Stimulated activated CD4-positive, alpha-beta T cell treated with anti-CD3 and anti-CD28 coated beads, Interleukin-1b, Interleukin-23, amount 100 ng/mL, for 48 hours (primary cell): ENCODE results near the gene CLOCK.
A peak's percentile ranks its signal among the peaks of the same experiment; 100 is the strongest.

Experiments used
- DNase-seq: peaks from one replicate; pipeline ENCODE4 v3.0.0-alpha.2; 2020

Gene CLOCK

GRCh38 chr4:55410431-55410830 is 136.3 kb downstream of the CLOCK start:
- DNase-seq: no peak

- no peak for DNase-seq
These were observed 137.1 kb downstream of the CLOCK start for GRCh38 chr4:55409468-55410171.

GRCh38 chr4:55407764-55408163 is 138.9 kb downstream of the CLOCK start:
- DNase-seq: no peak

- no peak for DNase-seq
These were observed 139.6 kb downstream of the CLOCK start for GRCh38 chr4:55407119-55407518.

GRCh38 chr4:55406545-55406944 is 140.2 kb downstream of the CLOCK start:
- no peak for DNase-seq

GRCh38 chr4:55405073-55405472 is 141.6 kb downstream of the CLOCK start:
- DNase-seq: no peak

GRCh38 chr4:55399581-55399980 is 147.1 kb downstream of the CLOCK start:
- DNase-seq: no peak

GRCh38 chr4:55398966-55399365 is 147.7 kb downstream of the CLOCK start:
- no peak for DNase-seq

GRCh38 chr4:55398461-55398860 is 148.2 kb downstream of the CLOCK start:
- no peak for DNase-seq

- DNase-seq: no peak
These were observed 149.0 kb downstream of the CLOCK start for GRCh38 chr4:55397520-55398321.

GRCh38 chr4:55397126-55397436 is 149.6 kb downstream of the CLOCK start:
- DNase-seq: no peak

GRCh38 chr4:55396308-55397125 is 150.2 kb downstream of the CLOCK start:
- DNase-seq: peak; percentile 26

GRCh38 chr4:55395529-55396307 is 151.0 kb downstream of the CLOCK start, which contains the start of gene TMEM165:
TSS of gene TMEM165 (plus strand) at chr4:55395957. CDS start at chr4:55396190, 233 bp downstream.
- peak; percentile 92 for DNase-seq

- DNase-seq: no peak
These were observed 151.5 kb downstream of the CLOCK start for GRCh38 chr4:55395218-55395528.

GRCh38 chr4:55393461-55394320 is 153.0 kb downstream of the CLOCK start:
- no peak for DNase-seq

GRCh38 chr4:55386840-55387239 is 159.9 kb downstream of the CLOCK start:
- DNase-seq: no peak

- no peak for DNase-seq
These were observed 160.6 kb downstream of the CLOCK start for GRCh38 chr4:55386073-55386472.

- DNase-seq: no peak
These were observed 161.5 kb downstream of the CLOCK start for GRCh38 chr4:55385201-55385649.

- DNase-seq: no peak
These were observed 164.2 kb downstream of the CLOCK start for GRCh38 chr4:55382488-55383003.

GRCh38 chr4:55381502-55381901 is 165.2 kb downstream of the CLOCK start:
- no peak for DNase-seq

GRCh38 chr4:55380576-55380975 is 166.1 kb downstream of the CLOCK start:
- DNase-seq: no peak
